Adrenal gland (tissue), 12 donors: Measurements from ENCODE around the gene GRIA4. TPM values are rescaled to one million over a fixed set of nuclear protein-coding genes. Genes with fewer than 3 reads are reported as not detected.

Experiments used
- DNase-seq, 7 donors: peaks; one replicate each; pipeline ENCODE4 v3.0.0-alpha.2; 2019 to 2020
- H3K27ac ChIP-seq, 5 donors: fragments of 200-600 bp; sonication (generic) in 4 of 5; 1 replicate in 3 of 5; 2 replicates in 2 of 5; pipeline versions ENCODE4 v1.5.1 to v1.8.0; 2016 to 2020; ENCODE audit warnings: mild to moderate bottlenecking in 1 of 5
- H3K27me3 ChIP-seq: fragments of 200-600 bp; 2 replicates; pipeline ENCODE4 v1.8.0; 2021
- H3K36me3 ChIP-seq, 2 donors: fragments of 200-600 bp; replicated peaks in 1 of 2; 1 replicate in 1 of 2; 2 replicates in 1 of 2; pipeline versions ENCODE4 v1.5.1 to v1.8.0; 2018 to 2022
- H3K4me1 ChIP-seq, 2 donors: fragments of 200-600 bp; replicated peaks in 1 of 2; 1 replicate in 1 of 2; 2 replicates in 1 of 2; pipeline versions ENCODE4 v1.5.1 to v1.8.0; 2018 to 2021
- H3K4me3 ChIP-seq, 4 donors: fragments of 200-600 bp; sonication (generic) in 3 of 4; one replicate each; pipeline ENCODE4 v1.5.1; 2016 to 2018
- H3K9me3 ChIP-seq, 3 donors: fragments of 200-600 bp; sonication (generic) in 1 of 3; replicated peaks in 1 of 3; 1 replicate in 2 of 3; 2 replicates in 1 of 3; pipeline versions ENCODE4 v1.5.1 to v1.8.0; 2016 to 2021
- POLR2A ChIP-seq, 2 donors: fragments of 450-650 bp; IDR thresholded peaks; one replicate each; pipeline ENCODE4 v1.6.1; 2017; ENCODE audit warnings: antibody characterized with exemption in 2 of 2, mild to moderate bottlenecking in 2 of 2, moderate library complexity in 1 of 2
- WGBS, 4 donors: extraction: QIAGEN DNeasy Blood & Tissue Kit in 2 of 4; methylation state at CpG; one replicate each; pipeline versions ENCODE4 v1.1.5 to v1.1.7; 2013 to 2017; 5-methylcytosine and 5-hydroxymethylcytosine counted together
- intact Hi-C, 2 donors: fragments of 100-400 bp; cut with DNase I; formaldehyde crosslinking; loops; one replicate each; pipeline versions ENCODE4 v1.14.1 to v1.15.0; 2022 to 2023
- polyA plus RNA-seq, 3 donors: library from polyadenylated mRNA; stranded (reverse); fragments of 200-250 nt in 2 of 3; fragments of 350-450 nt in 1 of 3; fragmentation: Illumina TruSeq in 1 of 3; extraction: RNeasy Lipid Tissue Mini Kit (QIAGEN cat#74804) in 1 of 3; gene quantifications; one replicate each; pipeline ENCODE4 v1.2.3, GENCODE V29; 2013 to 2014
- total RNA-seq, 9 donors: library from RNA; depleted of rRNA in 4 of 9; stranded (reverse); fragments of >200 nt in 4 of 9; fragments of 120-200 nt in 1 of 9; fragmentation: NEBNext Ultra II Directional in 1 of 9; extraction: Animal tissue kit (Norgen Biotek cat#: 25700) in 1 of 9; gene quantifications; one replicate each; pipeline versions ENCODE4 v1.1.0 to v1.2.4, GENCODE V29; 2013 to 2023
- TF ChIP-seq, protein P1 (sequence below), 6 experiments: fragments of 450-650 bp in 4 of 6; fragments of 200-600 bp in 2 of 6; sonication (generic) in 1 of 6; IDR thresholded peaks; 1 replicate in 5 of 6; 2 replicates in 1 of 6; pipeline versions ENCODE4 v1.5.1 to v1.8.0; 2016 to 2021; ENCODE audit warnings: antibody characterized with exemption in 6 of 6, mild to moderate bottlenecking in 2 of 6, moderate library complexity in 1 of 6
- donor health status: healthy with polysubstance abuse.
- donor health status: Bipolar disorder and iron deficiency.
- donor health status: DM: yes; HTN: yes; CAD: no.
- donor health status: DM: no; HTN: no; CAD: no.
- donor health status: DM: no; HTN: no; CAD: no.
- donor health status: DM: yes; HTN: yes; CAD: no.

GRIA4 gene
- total and polyA plus RNA-seq, 12 donors, result 0.16 to 6.2 (median 2.0) TPM; not detected in 3

DNA sequence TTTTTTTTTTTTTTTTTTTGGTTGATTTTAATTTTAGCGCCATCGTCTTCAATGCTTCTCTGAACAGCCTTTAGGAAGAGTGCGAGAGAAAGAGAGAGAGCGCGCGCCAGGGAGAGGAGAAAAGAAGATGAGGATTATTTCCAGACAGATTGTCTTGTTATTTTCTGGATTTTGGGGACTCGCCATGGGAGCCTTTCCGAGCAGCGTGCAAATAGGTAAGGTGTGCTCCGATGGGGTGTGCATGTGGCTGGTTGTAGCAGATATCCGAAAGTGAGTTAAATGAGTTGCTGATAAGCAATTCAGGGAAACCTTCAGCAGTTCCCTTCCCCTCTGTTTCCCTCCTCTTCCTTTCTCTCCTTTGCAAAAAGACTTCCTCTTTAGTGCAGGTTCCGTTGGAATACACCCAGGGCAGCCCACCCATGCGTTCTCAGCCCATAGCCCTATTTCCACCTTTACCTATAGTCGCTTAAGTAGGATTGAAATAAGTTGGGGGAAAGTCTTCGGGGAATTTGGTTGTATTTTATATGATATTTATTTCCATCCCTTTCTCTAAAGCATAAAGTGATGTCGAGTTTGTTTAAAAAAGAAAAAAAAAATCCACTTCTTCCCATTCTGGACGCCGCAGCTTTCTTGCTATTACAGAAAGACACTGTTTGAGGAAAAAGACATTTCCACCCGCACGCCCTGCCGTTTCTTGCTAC is 1.1 kb downstream of the GRIA4 start:
- intact Hi-C loops, result no loop called here
- 5 to 7% (median 5%) methylated on average over 21 of the region's 21 CpGs for WGBS, 4 donors
- H3K27me3 ChIP-seq, result no peaks in the 10 kb centered on the region

GRCh38 chr11:105611572-105612441 is 1.9 kb downstream of the GRIA4 start:
- no peak for DNase-seq
- WGBS, 4 donors, result 27 to 37% (median 35%) methylated on average over 12 of the region's 12 CpGs
- Histone ChIP-seq H3K4me1 (peaks cover 0 to 8% of the 10 kb centered on the region in 2 donors), H3K9me3 (no peaks in the 10 kb centered on the region), H3K4me3 (no peak overlapping the region), H3K36me3 (no peaks in the 10 kb centered on the region), H3K27me3 (no peaks in the 10 kb centered on the region), H3K27ac (peak overlapping the region in 1 of 5 donors; percentile 23)
- TF ChIP-seq, protein P1, sequence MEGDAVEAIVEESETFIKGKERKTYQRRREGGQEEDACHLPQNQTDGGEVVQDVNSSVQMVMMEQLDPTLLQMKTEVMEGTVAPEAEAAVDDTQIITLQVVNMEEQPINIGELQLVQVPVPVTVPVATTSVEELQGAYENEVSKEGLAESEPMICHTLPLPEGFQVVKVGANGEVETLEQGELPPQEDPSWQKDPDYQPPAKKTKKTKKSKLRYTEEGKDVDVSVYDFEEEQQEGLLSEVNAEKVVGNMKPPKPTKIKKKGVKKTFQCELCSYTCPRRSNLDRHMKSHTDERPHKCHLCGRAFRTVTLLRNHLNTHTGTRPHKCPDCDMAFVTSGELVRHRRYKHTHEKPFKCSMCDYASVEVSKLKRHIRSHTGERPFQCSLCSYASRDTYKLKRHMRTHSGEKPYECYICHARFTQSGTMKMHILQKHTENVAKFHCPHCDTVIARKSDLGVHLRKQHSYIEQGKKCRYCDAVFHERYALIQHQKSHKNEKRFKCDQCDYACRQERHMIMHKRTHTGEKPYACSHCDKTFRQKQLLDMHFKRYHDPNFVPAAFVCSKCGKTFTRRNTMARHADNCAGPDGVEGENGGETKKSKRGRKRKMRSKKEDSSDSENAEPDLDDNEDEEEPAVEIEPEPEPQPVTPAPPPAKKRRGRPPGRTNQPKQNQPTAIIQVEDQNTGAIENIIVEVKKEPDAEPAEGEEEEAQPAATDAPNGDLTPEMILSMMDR (IDR thresholded peaks at IDR 0.05), result no peak
- no peak for TF ChIP-seq POLR2A (IDR thresholded peaks at IDR 0.05)
- intact Hi-C loops, result no loop called here

More for the DNA sequence above, 1.1 kb downstream of the GRIA4 start:
- no peak for TF ChIP-seq POLR2A (IDR thresholded peaks at IDR 0.05)
- TF ChIP-seq, protein P1 (IDR thresholded peaks at IDR 0.05), result no peak
- Histone ChIP-seq H3K9me3 (no peaks in the 10 kb centered on the region), H3K4me1 (peaks cover 0 to 8% of the 10 kb centered on the region in 2 donors), H3K27ac (peak overlapping the region in 1 of 5 donors; percentile 23), H3K4me3 (peak overlapping the region in 1 of 4 donors; percentile 34), H3K36me3 (no peaks in the 10 kb centered on the region)
- DNase-seq, result no peak

GRCh38 chr11:105612771-105613170 is 2.9 kb downstream of the GRIA4 start:
- 63 to 85% (median 80%) methylated on average over 4 of the region's 4 CpGs for WGBS, 4 donors
- no peaks in the 10 kb centered on the region for H3K36me3 ChIP-seq
- H3K9me3 ChIP-seq, result no peaks in the 10 kb centered on the region
- intact Hi-C loops, result no loop called here
- peaks cover 0 to 8% of the 10 kb centered on the region in 2 donors for H3K4me1 ChIP-seq
- H3K27me3 ChIP-seq, result no peaks in the 10 kb centered on the region
- no peak for TF ChIP-seq POLR2A (IDR thresholded peaks at IDR 0.05)
- TF ChIP-seq, protein P1 (IDR thresholded peaks at IDR 0.05), result no peak
- peak overlapping the region in 1 of 5 donors; percentile 23 for H3K27ac ChIP-seq
- DNase-seq, result no peak
- no peak overlapping the region for H3K4me3 ChIP-seq

GRCh38 chr11:105613183-105613582 is 3.3 kb downstream of the GRIA4 start:
- Histone ChIP-seq H3K27me3 (no peaks in the 10 kb centered on the region), H3K9me3 (no peaks in the 10 kb centered on the region), H3K27ac (peak overlapping the region in 1 of 5 donors; percentile 23), H3K4me3 (no peak overlapping the region), H3K36me3 (no peaks in the 10 kb centered on the region), H3K4me1 (peaks cover 0 to 8% of the 10 kb centered on the region in 2 donors)
- DNase-seq, result no peak
- TF ChIP-seq POLR2A (IDR thresholded peaks at IDR 0.05), result no peak
- TF ChIP-seq, protein P1 (IDR thresholded peaks at IDR 0.05), result no peak
- intact Hi-C loops, result no loop called here
